HepG2 (cell line): ENCODE results near the gene UQCR10.

ENCODE experiments used
- EZH2 ChIP-seq: conservative IDR thresholded peaks from 2 replicates; pipeline ENCODE4 v1.6.1; 2012; ENCODE audit warnings: mild to moderate bottlenecking, low read depth, low read length, moderate library complexity
- ZBTB8A ChIP-seq: sonication (generic); formaldehyde crosslinking; IDR thresholded peaks from 2 replicates; pipeline ENCODE4 v1.4.0; 2020; ENCODE audit warnings: mild to moderate bottlenecking, low read depth, missing genetic modification reagents, borderline replicate concordance
- TF ChIP-seq, protein P1 (sequence below): sonication (generic); formaldehyde crosslinking; IDR thresholded peaks from 2 replicates; pipeline ENCODE4 v1.8.1; 2023; ENCODE audit warnings: missing genetic modification reagents, inconsistent platforms, borderline replicate concordance

- TF ChIP-seq ZBTB8A (CRISPR knock-in tag) = no peak
- TF ChIP-seq EZH2 = no peak
- TF ChIP-seq, protein P1, sequence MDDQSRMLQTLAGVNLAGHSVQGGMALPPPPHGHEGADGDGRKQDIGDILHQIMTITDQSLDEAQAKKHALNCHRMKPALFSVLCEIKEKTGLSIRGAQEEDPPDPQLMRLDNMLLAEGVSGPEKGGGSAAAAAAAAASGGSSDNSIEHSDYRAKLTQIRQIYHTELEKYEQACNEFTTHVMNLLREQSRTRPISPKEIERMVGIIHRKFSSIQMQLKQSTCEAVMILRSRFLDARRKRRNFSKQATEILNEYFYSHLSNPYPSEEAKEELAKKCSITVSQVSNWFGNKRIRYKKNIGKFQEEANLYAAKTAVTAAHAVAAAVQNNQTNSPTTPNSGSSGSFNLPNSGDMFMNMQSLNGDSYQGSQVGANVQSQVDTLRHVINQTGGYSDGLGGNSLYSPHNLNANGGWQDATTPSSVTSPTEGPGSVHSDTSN = no peak
Measured at GRCh38 chr22:29753808-29754657, 13.1 kb upstream of the UQCR10 start.
